A549 (cell line): Measurements from ENCODE around the gene SMARCA1. TPM values are rescaled to one million over a fixed set of nuclear protein-coding genes. Genes with fewer than 3 reads are reported as not detected.

Source experiments
- ATAC-seq, 2 experiments: fragments of 200-7000 bp in 1 of 2; fragments of >200 bp in 1 of 2; cut with Nextera tagmentation in 1 of 2; cut with Tn5 transposase in 1 of 2; 3 replicates each; pipeline versions ENCODE4 v1.8.0 to v1.9.1; 2018 to 2020; ENCODE audit warnings: mild to moderate bottlenecking in 1 of 2, moderate library complexity in 1 of 2
- CTCF ChIA-PET: fragments of 300-600 bp; sonication (Branson Sonifier 250); formaldehyde crosslinking; extraction: SDS; loops from one replicate; lab custom pipeline; 2021; ENCODE audit warnings: antibody characterized with exemption, inconsistent platforms; lab: Yijun Ruan, JAX
- POLR2A ChIA-PET: fragments of 350-600 bp; formaldehyde crosslinking; extraction: SDS; loops from one replicate; lab custom pipeline; 2021; ENCODE audit warnings: antibody characterized with exemption, inconsistent platforms; lab: Yijun Ruan, JAX
- DNase-seq, 2 experiments: peaks; one replicate each; pipeline versions ENCODE4 v3.0.0 to v3.0.0-alpha.2; 2011 to 2016; ENCODE audit warnings: low read depth in 1 of 2, low spot score in 1 of 2
- FAIRE-seq: peaks from 2 replicates; lab custom pipeline; 2011; peaks lifted over from hg19 to GRCh38; lab: Jason Lieb, UNC
- H3K27ac ChIP-seq, 2 experiments: fragments of >200 bp; sonication (Bioruptor Twin); formaldehyde crosslinking; 3 replicates each; pipeline ENCODE4 v1.5.1; 2016 to 2017
- H3K4me1 ChIP-seq: fragments of >200 bp; sonication (Bioruptor Twin); formaldehyde crosslinking; 3 replicates; pipeline ENCODE4 v1.6.1; 2016
- H3K4me2 ChIP-seq: fragments of >200 bp; sonication (Bioruptor Twin); formaldehyde crosslinking; 3 replicates; pipeline ENCODE4 v1.6.1; 2016
- H3K4me3 ChIP-seq: fragments of >200 bp; sonication (Bioruptor Twin); formaldehyde crosslinking; 3 replicates; pipeline ENCODE4 v1.5.1; 2016
- H3K9me3 ChIP-seq: fragments of >200 bp; sonication (Bioruptor Twin); formaldehyde crosslinking; 3 replicates; pipeline ENCODE4 v1.6.1; 2016
- ATOH8 ChIP-seq: fragments of 250-450 bp; sonication (Bioruptor Pico); IDR thresholded peaks from 2 replicates; pipeline ENCODE4 v1.5.0; 2020; ENCODE audit warnings: low read depth, mild to moderate bottlenecking, moderate library complexity
- CBX8 ChIP-seq: fragments of 200-600 bp; sonication (generic); IDR thresholded peaks from 2 replicates; pipeline ENCODE4 v1.6.1; 2016
- CHD2 ChIP-seq: fragments of 150-350 bp; IDR thresholded peaks from 2 replicates; pipeline ENCODE4 v1.6.1; 2014; ENCODE audit warnings: low read length; ENCODE audit not compliant: partially characterized antibody
- EHF ChIP-seq: fragments of 250-450 bp; sonication (Bioruptor Pico); IDR thresholded peaks from 2 replicates; pipeline ENCODE4 v1.5.0; 2020; ENCODE audit warnings: mild to moderate bottlenecking
- EP300 ChIP-seq, 2 experiments: fragments of >200 bp; sonication (Bioruptor Twin); formaldehyde crosslinking; IDR thresholded peaks; 2 replicates in 1 of 2; 3 replicates in 1 of 2; pipeline ENCODE4 v1.6.1; 2016 to 2017
- ESRRA ChIP-seq: fragments of 150-350 bp; IDR thresholded peaks from 2 replicates; pipeline ENCODE4 v1.6.1; 2014; ENCODE audit warnings: mild to moderate bottlenecking, low read length, borderline replicate concordance
- FOSL2 ChIP-seq, 2 experiments: fragments of 450-650 bp in 1 of 2; fragments of >200 bp in 1 of 2; sonication (Bioruptor Twin) in 1 of 2; formaldehyde crosslinking; IDR thresholded peaks; 2 replicates each; pipeline versions ENCODE4 v1.5.0 to v1.6.1; 2016 to 2020; ENCODE audit warnings: mild to moderate bottlenecking in 1 of 2, moderate library complexity in 1 of 2
- HDAC2 ChIP-seq: fragments of 200-600 bp; sonication (generic); IDR thresholded peaks from 2 replicates; pipeline ENCODE4 v1.6.1; 2016
- HEYL ChIP-seq: fragments of 250-450 bp; sonication (Bioruptor Pico); IDR thresholded peaks from 2 replicates; pipeline ENCODE4 v1.8.0; 2021; ENCODE audit warnings: mild to moderate bottlenecking, moderate library complexity
- KDM1A ChIP-seq: fragments of 200-600 bp; sonication (generic); IDR thresholded peaks from 2 replicates; pipeline ENCODE4 v1.6.1; 2016; ENCODE audit warnings: low read depth, mild to moderate bottlenecking
- MAZ ChIP-seq: fragments of 150-350 bp; IDR thresholded peaks from 2 replicates; pipeline ENCODE4 v1.6.1; 2014; ENCODE audit warnings: antibody characterized with exemption, low read depth, low read length, borderline replicate concordance
- MYC ChIP-seq: IDR thresholded peaks from 2 replicates; pipeline ENCODE4 v1.6.1; 2012; ENCODE audit warnings: mild to moderate bottlenecking, inconsistent platforms, low read length, improper control_type of control experiment, borderline replicate concordance
- NPAS2 ChIP-seq: fragments of 250-450 bp; sonication (Bioruptor Pico); IDR thresholded peaks from 2 replicates; pipeline ENCODE4 v1.8.0; 2022; ENCODE audit warnings: mild to moderate bottlenecking, moderate library complexity, borderline replicate concordance
- NR3C1 ChIP-seq: fragments of >200 bp; sonication (Bioruptor Twin); formaldehyde crosslinking; IDR thresholded peaks from 3 replicates; pipeline ENCODE4 v1.6.1; 2017
- PHF8 ChIP-seq: fragments of 200-600 bp; sonication (generic); IDR thresholded peaks from 2 replicates; pipeline ENCODE4 v1.6.1; 2016; ENCODE audit warnings: low read depth, mild to moderate bottlenecking, antibody characterized with exemption, moderate library complexity, borderline replicate concordance
- POLR2AphosphoS2 ChIP-seq: conservative IDR thresholded peaks from 2 replicates; pipeline ENCODE4 v1.6.1; 2012; ENCODE audit warnings: low read length, improper control_type of control experiment, inconsistent platforms
- RARB ChIP-seq: fragments of 250-450 bp; sonication (Bioruptor Pico); IDR thresholded peaks from 2 replicates; pipeline ENCODE4 v1.8.0; 2021; ENCODE audit warnings: mild to moderate bottlenecking, moderate library complexity
- REST ChIP-seq: fragments of 200-600 bp; sonication (generic); IDR thresholded peaks from 2 replicates; pipeline ENCODE4 v1.6.1; 2016; ENCODE audit warnings: antibody characterized with exemption, mild to moderate bottlenecking, moderate library complexity
- TFCP2L1 ChIP-seq: fragments of 250-450 bp; sonication (Bioruptor Pico); IDR thresholded peaks from 2 replicates; pipeline ENCODE4 v1.5.0; 2021; ENCODE audit warnings: mild to moderate bottlenecking
- TP53 ChIP-seq: fragments of 250-450 bp; sonication (Bioruptor Pico); IDR thresholded peaks from 2 replicates; pipeline ENCODE4 v1.5.0; 2021; ENCODE audit warnings: mild to moderate bottlenecking, moderate library complexity
- USF2 ChIP-seq: fragments of 450-650 bp; IDR thresholded peaks from 2 replicates; pipeline ENCODE4 v1.6.1; 2014; ENCODE audit warnings: antibody characterized with exemption
- ZC3H11A ChIP-seq: fragments of 450-650 bp; IDR thresholded peaks from 2 replicates; pipeline ENCODE4 v1.6.1; 2014; ENCODE audit warnings: antibody characterized with exemption, mild to moderate bottlenecking
- ZFP36 ChIP-seq: fragments of 450-650 bp; IDR thresholded peaks from 2 replicates; pipeline ENCODE4 v1.6.1; 2014; ENCODE audit warnings: borderline replicate concordance; ENCODE audit not compliant: partially characterized antibody
- WGBS: methylation state at CpG from one replicate; pipeline ENCODE4 v1.1.6; 2017; ENCODE audit errors: missing lambda C conversion rate; 5-methylcytosine and 5-hydroxymethylcytosine counted together
- polyA plus RNA-seq, 4 experiments: library from polyadenylated mRNA; depleted of rRNA in 3 of 4; stranded (reverse); fragments of >200 nt; fragmentation: RNase III in 1 of 4; extraction: RNeasy Plus Mini Kit Qiagen cat#74134 plus additional on column Dnase treatment in 1 of 4; gene quantifications; 2 replicates in 3 of 4; 3 replicates in 1 of 4; pipeline ENCODE4 v1.2.3, GENCODE V29; 2011 to 2017
- TF ChIP-seq, protein P1 (sequence below): IDR thresholded peaks from 2 replicates; pipeline ENCODE4 v1.6.1; 2012
- TF ChIP-seq, protein P2 (sequence below): fragments of >200 bp; sonication (Bioruptor Twin); formaldehyde crosslinking; IDR thresholded peaks from 2 replicates; pipeline ENCODE4 v1.6.1; 2016

The SMARCA1 gene
- polyA plus RNA-seq, 2 of the 4 experiments (the other 2 are of a cell fraction) = 72.4 to 77.2 TPM

DNA sequence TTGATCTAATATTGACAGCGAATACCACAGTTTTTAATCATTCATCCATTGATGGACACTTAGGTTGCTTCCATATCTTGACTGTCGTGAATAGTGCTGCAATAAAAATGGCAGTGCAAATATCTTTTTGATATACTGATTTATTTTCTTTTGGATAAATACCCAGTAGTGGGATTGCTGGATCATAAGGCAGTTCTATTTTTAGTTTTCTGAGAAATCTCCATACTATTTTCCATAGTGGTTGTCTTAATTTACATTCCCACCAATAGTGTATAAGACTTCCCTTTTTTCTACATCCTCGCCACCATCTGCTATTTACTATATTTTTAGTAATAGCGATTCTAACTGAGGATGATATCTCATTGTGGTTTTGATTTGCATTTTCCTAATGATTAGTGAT, 100.1 kb downstream of the SMARCA1 start:
- Histone ChIP-seq H3K4me1 (no peaks in the 10 kb centered on the region), H3K9me3 (peaks cover 45% of the 10 kb centered on the region), H3K27ac (no peak overlapping the region), H3K4me3 (no peak overlapping the region), H3K4me2 (no peak overlapping the region)
- DNase-seq = no peak
- no peak for TF ChIP-seq FOSL2 (IDR thresholded peaks at IDR 0.05)
- TF ChIP-seq FOSL2 (CRISPR knock-in tag; IDR thresholded peaks at IDR 0.05) = no peak
- TF ChIP-seq, protein P1, sequence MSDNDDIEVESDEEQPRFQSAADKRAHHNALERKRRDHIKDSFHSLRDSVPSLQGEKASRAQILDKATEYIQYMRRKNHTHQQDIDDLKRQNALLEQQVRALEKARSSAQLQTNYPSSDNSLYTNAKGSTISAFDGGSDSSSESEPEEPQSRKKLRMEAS = no peak
- no peak for TF ChIP-seq NPAS2 (CRISPR knock-in tag)
- no peak for TF ChIP-seq ZFP36
- no peak for TF ChIP-seq RARB (CRISPR knock-in tag)
- TF ChIP-seq NR3C1 = no peak
- no peak for ATAC-seq
- WGBS = 89% methylated on average over 4 of the region's 4 CpGs
- FAIRE-seq = no peak
- ChIA-PET CTCF (no interaction called here), POLR2A (no interaction called here)

- no peak overlapping the region for H3K4me2 ChIP-seq
- CTCF ChIA-PET = no interaction called here
- WGBS = 24% methylated on average over 2 of the region's 2 CpGs
- no peak overlapping the region for H3K27ac ChIP-seq
- no peaks in the 10 kb centered on the region for H3K9me3 ChIP-seq
- POLR2A ChIA-PET = no interaction called here
- no peak overlapping the region for H3K4me3 ChIP-seq
- FAIRE-seq (no peak), DNase-seq (no peak), ATAC-seq (no peak)
- H3K4me1 ChIP-seq = no peaks in the 10 kb centered on the region
- no peak for TF ChIP-seq ZC3H11A
- TF ChIP-seq CHD2 = no peak
- TF ChIP-seq EP300 (IDR thresholded peaks at IDR 0.05) = no peak
- TF ChIP-seq MAZ = no peak
- no peak for TF ChIP-seq ATOH8 (CRISPR knock-in tag)
- TF ChIP-seq USF2 = no peak
- TF ChIP-seq, all 56 proteins: peak for 0
These were observed 118.7 kb downstream of the SMARCA1 start for GRCh38 chrX:129404670-129405008.

- ATAC-seq (no peak), DNase-seq (no peak), FAIRE-seq (no peak)
- TF ChIP-seq EHF (CRISPR knock-in tag) = no peak
- no peak for TF ChIP-seq CBX8
- no peak for TF ChIP-seq FOSL2 (IDR thresholded peaks at IDR 0.05)
- no peak for TF ChIP-seq FOSL2 (CRISPR knock-in tag; IDR thresholded peaks at IDR 0.05)
- TF ChIP-seq NR3C1 = no peak
- TF ChIP-seq POLR2AphosphoS2 = no peak
- no peak for TF ChIP-seq KDM1A
- no peak for TF ChIP-seq ATOH8 (CRISPR knock-in tag)
- TF ChIP-seq RARB (CRISPR knock-in tag) = no peak
- no peak for TF ChIP-seq REST
- TF ChIP-seq MYC = no peak
- TF ChIP-seq ESRRA = no peak
- TF ChIP-seq HDAC2 = no peak
- TF ChIP-seq TFCP2L1 = no peak
- TF ChIP-seq, protein P2, sequence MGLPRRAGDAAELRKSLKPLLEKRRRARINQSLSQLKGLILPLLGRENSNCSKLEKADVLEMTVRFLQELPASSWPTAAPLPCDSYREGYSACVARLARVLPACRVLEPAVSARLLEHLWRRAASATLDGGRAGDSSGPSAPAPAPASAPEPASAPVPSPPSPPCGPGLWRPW = no peak
- no peak for TF ChIP-seq PHF8
- no peak for TF ChIP-seq HEYL
- TF ChIP-seq TP53 (CRISPR knock-in tag) = no peak
- Histone ChIP-seq H3K4me1 (no peaks in the 10 kb centered on the region), H3K4me3 (no peak overlapping the region), H3K9me3 (no peaks in the 10 kb centered on the region), H3K27ac (no peak overlapping the region), H3K4me2 (no peak overlapping the region)
- ChIA-PET CTCF (no interaction called here), POLR2A (no interaction called here)
- 16% methylated on average over 2 of the region's 2 CpGs for WGBS
These were observed 119.2 kb downstream of the SMARCA1 start for GRCh38 chrX:129403974-129404669.
